ENCODE measurements around the gene MRPL10. TPM values are rescaled to one million over a fixed set of nuclear protein-coding genes. Genes with fewer than 3 reads are reported as not detected.

The MRPL10 gene
- total and polyA plus RNA-seq, 10 of the 15 experiments (the other 5 are each of a cell fraction or from before 2014, with no cell fraction given): 18.9 to 61.9 (median 47.3) TPM

DNA sequence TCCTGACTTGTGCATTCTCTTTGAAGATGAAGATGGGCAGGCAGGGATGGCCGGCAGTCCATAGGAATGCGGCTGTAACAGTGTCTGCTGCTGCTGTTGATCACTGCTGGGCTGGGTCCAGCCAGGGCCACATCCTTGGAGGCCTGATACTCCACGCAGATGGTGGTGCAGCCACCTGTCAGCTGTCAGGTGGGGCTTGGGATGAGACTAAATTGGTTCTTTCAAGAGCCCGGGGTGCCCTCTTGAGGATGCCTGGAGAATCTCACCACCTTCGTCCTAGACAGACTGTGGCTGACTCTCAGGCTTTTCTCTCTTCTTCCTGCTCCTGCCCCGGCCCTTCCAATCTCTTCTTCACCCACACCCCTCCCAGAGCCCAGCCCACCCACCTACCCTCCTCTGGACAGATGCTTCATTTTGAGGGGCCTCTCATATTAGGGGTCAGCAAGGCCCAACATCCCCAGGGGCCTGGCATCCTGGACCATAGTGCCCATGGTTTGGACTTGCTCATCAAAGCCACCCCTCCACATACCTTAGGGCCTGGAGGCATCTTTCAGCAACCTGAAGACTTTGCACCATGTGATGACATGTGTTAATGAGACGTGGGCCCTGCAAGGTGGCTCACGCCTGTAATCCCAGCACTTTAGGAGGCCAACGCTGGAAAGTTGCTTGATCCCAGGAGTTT, 28.9 kb downstream of the MRPL10 start (continued):
- TF ChIP-seq, protein P1, sequence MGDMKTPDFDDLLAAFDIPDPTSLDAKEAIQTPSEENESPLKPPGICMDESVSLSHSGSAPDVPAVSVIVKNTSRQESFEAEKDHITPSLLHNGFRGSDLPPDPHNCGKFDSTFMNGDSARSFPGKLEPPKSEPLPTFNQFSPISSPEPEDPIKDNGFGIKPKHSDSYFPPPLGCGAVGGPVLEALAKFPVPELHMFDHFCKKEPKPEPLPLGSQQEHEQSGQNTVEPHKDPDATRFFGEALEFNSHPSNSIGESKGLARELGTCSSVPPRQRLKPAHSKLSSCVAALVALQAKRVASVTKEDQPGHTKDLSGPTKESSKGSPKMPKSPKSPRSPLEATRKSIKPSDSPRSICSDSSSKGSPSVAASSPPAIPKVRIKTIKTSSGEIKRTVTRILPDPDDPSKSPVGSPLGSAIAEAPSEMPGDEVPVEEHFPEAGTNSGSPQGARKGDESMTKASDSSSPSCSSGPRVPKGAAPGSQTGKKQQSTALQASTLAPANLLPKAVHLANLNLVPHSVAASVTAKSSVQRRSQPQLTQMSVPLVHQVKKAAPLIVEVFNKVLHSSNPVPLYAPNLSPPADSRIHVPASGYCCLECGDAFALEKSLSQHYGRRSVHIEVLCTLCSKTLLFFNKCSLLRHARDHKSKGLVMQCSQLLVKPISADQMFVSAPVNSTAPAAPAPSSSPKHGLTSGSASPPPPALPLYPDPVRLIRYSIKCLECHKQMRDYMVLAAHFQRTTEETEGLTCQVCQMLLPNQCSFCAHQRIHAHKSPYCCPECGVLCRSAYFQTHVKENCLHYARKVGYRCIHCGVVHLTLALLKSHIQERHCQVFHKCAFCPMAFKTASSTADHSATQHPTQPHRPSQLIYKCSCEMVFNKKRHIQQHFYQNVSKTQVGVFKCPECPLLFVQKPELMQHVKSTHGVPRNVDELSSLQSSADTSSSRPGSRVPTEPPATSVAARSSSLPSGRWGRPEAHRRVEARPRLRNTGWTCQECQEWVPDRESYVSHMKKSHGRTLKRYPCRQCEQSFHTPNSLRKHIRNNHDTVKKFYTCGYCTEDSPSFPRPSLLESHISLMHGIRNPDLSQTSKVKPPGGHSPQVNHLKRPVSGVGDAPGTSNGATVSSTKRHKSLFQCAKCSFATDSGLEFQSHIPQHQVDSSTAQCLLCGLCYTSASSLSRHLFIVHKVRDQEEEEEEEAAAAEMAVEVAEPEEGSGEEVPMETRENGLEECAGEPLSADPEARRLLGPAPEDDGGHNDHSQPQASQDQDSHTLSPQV (IDR thresholded peaks at IDR 0.05): no peak
- TF ChIP-seq, protein P2, sequence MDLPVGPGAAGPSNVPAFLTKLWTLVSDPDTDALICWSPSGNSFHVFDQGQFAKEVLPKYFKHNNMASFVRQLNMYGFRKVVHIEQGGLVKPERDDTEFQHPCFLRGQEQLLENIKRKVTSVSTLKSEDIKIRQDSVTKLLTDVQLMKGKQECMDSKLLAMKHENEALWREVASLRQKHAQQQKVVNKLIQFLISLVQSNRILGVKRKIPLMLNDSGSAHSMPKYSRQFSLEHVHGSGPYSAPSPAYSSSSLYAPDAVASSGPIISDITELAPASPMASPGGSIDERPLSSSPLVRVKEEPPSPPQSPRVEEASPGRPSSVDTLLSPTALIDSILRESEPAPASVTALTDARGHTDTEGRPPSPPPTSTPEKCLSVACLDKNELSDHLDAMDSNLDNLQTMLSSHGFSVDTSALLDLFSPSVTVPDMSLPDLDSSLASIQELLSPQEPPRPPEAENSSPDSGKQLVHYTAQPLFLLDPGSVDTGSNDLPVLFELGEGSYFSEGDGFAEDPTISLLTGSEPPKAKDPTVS (IDR thresholded peaks at IDR 0.05; ENCODE audit: low read depth, low read length): no peak
- TF ChIP-seq EGR1 (IDR thresholded peaks at IDR 0.05; ENCODE audit: borderline replicate concordance in 1 of 2, low read depth in 2 of 2, low read length in 2 of 2) (no peak), ASH2L (IDR thresholded peaks at IDR 0.05; ENCODE audit: borderline replicate concordance, low read depth) (no peak), RAD21 (IDR thresholded peaks at IDR 0.05; ENCODE audit: insufficient read depth, low read depth, low read length) (peak; percentile 74), ATF7 (IDR thresholded peaks at IDR 0.05; ENCODE audit: low read depth) (no peak), NR2C1 (IDR thresholded peaks at IDR 0.05) (no peak), CBX5 (IDR thresholded peaks at IDR 0.05; ENCODE audit: low read depth) (no peak), SRF (IDR thresholded peaks at IDR 0.05; ENCODE audit: low read depth in 2 of 2, low read length in 2 of 2) (0 out of 4 replicates have a peak, but pooled peaks of 1 of the 2 experiments have one; percentile 1), ZNF207 (IDR thresholded peaks at IDR 0.05; ENCODE audit: borderline replicate concordance) (no peak), SREBF2 (IDR thresholded peaks at IDR 0.05; ENCODE audit: low read length) (no peak), MXI1 (IDR thresholded peaks at IDR 0.05; ENCODE audit: low read depth, low read length) (no peak)
- TF ChIP-seq, protein P3, sequence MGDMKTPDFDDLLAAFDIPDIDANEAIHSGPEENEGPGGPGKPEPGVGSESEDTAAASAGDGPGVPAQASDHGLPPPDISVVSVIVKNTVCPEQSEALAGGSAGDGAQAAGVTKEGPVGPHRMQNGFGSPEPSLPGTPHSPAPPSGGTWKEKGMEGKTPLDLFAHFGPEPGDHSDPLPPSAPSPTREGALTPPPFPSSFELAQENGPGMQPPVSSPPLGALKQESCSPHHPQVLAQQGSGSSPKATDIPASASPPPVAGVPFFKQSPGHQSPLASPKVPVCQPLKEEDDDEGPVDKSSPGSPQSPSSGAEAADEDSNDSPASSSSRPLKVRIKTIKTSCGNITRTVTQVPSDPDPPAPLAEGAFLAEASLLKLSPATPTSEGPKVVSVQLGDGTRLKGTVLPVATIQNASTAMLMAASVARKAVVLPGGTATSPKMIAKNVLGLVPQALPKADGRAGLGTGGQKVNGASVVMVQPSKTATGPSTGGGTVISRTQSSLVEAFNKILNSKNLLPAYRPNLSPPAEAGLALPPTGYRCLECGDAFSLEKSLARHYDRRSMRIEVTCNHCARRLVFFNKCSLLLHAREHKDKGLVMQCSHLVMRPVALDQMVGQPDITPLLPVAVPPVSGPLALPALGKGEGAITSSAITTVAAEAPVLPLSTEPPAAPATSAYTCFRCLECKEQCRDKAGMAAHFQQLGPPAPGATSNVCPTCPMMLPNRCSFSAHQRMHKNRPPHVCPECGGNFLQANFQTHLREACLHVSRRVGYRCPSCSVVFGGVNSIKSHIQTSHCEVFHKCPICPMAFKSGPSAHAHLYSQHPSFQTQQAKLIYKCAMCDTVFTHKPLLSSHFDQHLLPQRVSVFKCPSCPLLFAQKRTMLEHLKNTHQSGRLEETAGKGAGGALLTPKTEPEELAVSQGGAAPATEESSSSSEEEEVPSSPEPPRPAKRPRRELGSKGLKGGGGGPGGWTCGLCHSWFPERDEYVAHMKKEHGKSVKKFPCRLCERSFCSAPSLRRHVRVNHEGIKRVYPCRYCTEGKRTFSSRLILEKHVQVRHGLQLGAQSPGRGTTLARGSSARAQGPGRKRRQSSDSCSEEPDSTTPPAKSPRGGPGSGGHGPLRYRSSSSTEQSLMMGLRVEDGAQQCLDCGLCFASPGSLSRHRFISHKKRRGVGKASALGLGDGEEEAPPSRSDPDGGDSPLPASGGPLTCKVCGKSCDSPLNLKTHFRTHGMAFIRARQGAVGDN (IDR thresholded peaks at IDR 0.05): no peak
- TF ChIP-seq, protein P4, sequence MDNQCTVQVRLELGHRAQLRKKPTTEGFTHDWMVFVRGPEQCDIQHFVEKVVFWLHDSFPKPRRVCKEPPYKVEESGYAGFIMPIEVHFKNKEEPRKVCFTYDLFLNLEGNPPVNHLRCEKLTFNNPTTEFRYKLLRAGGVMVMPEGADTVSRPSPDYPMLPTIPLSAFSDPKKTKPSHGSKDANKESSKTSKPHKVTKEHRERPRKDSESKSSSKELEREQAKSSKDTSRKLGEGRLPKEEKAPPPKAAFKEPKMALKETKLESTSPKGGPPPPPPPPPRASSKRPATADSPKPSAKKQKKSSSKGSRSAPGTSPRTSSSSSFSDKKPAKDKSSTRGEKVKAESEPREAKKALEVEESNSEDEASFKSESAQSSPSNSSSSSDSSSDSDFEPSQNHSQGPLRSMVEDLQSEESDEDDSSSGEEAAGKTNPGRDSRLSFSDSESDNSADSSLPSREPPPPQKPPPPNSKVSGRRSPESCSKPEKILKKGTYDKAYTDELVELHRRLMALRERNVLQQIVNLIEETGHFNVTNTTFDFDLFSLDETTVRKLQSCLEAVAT (IDR thresholded peaks at IDR 0.05): no peak
